Activated naive CD4-positive, alpha-beta T cell (primary cell): ENCODE results near the gene AGXT2.
"Not testable (repeated sequence)": the region's sequence is repeated elsewhere in the genome, so short reads cannot be mapped to it uniquely, and the experiment has no call there.

Experiments
- DNase-seq, 4 experiments: peaks; one replicate each; lab custom pipeline; 2025; lab: John Stamatoyannopoulos, UW

The AGXT2 gene

DNA sequence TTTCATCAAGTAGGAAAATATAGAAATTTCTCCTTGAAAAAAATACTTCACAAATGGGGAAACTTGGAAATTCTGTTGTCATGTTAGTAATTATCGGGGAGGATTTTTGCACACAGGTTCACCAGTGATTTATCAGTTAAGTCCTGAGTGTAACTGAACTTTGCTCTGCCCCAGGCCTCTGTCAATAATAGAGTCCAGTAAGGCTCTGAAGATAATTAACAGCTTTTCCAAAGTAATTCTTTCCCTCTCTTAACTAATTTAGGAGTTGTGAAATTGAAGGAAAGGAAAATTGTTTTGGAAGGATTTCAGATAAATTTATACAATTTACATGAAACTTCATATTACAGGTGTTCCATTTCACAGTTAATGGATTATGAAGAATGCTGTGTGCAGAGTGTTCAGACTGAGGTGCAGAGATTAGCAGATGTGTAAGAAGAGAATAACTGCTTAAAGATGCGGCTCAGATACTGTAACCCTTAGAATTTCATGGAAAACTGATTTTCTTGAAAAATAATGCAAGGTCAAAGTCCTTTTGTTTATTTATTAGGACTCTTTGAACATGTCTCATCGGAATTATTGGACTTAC, 2.9 kb upstream of the AGXT2 start:
- DNase-seq: no peak

DNA sequence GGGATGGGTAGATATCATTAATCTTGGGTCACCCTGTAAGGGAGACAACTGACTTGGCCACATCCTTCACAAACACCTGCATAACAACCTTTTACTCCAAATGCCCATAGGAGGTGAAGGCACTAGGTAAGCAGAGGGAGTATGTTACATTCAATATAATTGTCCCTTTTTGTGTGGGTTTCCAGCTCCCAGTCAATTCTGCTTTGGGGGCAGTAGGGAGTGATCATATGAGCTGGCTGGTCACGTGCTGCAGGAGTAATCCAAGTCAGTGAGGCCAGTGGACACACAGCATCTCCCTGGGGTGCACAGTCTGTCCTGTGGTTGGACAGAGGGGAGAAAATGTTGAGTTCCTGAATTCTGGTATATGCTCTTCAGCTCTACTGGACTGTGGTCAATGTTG, 1.2 kb upstream of the AGXT2 start:
- no peak for DNase-seq

DNA sequence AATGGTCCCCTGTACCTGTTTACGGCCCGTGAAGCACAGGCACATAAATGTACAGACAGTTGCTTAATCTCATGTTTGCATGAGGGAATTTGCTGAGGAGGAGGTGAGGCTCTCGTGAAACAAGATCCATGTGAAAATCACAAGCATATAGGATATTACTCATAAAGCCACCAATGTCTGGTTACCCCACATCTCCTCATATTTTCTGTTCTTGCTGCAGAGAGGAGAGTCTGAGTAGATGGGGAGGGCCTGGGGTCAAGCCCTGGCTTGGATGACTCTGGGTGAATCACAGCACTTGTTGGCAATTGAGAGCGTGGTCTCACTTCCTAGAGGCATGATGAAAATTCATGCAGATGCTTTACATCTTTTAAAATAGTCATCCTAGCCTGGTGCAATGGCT, 975 bp downstream of the AGXT2 start:
- no peak for DNase-seq

DNA sequence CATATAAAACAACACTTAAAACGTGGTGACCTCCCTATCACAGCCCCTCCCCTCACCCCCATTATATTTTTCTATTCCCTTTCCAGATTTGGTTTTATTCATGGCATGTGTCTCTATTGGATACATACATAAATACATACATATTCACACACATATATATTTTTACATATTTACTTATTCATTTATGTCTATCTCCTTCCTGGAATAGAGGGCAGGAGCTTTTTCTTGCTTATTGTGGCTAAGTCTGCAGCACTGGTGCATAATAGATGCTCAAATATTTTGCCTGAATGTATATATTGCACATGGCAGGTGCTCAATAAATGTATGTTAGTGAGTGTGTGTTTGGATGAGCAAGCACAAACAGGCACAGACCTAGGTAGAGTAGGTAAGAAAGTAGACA, 2.5 kb downstream of the AGXT2 start:
- DNase-seq: no peak

DNA sequence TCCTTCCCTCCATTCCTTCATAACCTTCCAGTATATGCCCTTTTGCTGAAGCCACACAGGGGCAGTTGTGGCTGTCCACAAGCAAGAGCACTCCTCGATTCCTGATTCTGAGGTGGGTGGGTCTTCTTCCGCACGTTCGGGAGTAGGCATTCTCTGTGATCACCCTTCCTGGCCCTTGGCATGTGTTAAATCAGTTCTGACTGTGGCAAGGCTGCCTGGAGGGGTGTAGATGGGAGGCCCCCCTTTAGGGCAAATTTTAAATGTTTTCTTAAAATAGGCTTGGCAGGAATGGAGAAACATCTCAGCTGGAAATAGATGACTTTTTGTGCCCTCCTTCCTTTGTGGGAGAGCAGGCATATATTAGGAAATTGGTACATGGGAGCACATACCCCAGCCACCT, 3.1 kb downstream of the AGXT2 start:
- no peak for DNase-seq

DNA sequence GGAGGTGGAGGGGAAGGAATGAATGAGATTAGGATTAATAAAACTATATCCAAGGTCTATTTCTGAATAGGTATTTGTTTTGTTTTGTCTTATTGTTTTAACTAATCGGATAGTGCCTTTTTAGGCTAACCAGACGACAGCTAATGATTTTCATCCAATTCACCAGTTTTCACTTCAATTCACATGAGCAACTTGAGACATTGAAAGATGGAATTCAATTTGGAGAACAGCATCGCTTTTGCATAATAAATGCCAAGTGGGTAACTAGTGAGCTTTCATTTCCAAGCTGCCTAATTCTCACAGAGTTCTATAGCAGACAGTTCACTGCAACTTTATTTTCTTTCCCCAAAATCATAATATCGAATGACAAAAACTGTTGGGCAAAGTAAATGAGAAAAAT, 5.0 kb downstream of the AGXT2 start:
- DNase-seq: no peak

DNA sequence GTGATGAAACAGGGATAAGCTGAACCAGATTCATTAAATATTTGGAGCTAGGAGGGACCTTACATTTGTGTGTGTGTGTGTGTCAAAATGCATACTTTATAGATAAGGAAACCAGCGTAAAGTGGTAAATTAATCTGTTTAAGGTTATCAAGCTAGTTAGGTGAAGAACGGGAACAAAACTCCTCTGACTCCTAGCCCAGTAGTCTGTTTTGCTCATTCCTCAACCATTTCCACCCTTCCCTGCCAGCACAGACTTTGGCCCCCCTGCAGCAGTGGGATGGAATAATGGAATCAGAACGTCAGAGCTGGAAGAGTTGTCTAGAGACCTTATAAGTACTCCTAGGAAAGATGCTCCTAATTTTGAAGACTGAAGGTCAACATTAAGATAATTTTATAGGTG, 6.5 kb downstream of the AGXT2 start:
- DNase-seq: no peak

DNA sequence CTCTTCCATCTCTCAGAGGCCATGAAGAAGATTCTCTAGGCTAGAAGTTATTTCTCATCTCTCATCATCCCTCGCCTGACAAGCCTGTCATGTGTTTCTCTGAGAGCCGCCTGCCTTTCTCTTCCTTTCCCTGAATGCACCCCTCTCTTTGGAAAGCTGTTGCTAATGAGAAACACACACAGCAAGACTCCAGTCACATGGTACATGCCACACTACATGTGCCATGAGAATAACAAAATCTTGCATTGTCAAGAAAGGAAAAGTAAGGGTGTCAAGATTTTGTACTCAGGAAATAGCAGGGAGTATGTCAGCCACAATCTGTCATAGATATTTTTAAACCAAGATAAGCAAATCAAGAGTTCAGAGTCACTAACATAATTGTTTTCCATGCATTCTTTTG, 8.9 kb downstream of the AGXT2 start:
- DNase-seq: no peak

DNA sequence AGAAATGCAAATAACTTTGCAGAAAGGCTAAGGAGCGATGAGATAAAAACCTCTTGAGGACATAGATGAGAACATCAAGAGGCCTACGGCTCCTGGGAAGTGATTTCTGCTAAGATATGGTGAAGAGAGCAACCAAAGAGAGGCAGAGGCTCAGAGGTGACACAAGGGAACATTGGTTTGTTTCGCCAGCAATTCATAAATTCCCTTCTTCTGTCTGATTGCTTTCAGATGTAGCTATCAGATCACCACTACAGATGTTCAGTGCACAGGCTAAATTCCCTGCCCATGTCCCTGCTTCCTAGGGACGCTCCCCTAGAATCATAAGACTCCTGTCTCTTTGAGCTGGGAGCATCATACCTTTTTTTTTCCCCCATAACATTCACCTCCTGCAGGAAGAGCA, 11.2 kb downstream of the AGXT2 start:
- no peak for DNase-seq

DNA sequence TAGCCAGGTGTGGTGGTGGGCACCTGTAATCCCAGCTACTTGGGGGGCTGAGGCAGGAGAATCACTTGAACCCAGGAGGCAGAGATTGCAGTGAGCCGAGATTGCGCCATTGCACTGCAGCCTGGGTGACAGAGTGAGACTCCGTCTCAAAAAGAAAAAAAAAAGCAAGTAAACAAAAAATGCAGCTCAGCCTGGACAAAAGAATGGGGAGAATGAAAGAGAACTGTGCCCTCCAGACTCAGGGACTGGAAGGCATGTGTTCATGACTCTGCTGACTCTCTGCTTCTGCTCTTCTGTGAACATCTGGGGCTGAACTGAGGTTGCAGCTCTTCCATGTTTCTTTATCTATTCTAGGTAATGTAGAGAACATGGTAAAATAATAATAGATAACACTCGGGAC, 11.8 kb downstream of the AGXT2 start:
- DNase-seq: not testable (repeated sequence)

DNA sequence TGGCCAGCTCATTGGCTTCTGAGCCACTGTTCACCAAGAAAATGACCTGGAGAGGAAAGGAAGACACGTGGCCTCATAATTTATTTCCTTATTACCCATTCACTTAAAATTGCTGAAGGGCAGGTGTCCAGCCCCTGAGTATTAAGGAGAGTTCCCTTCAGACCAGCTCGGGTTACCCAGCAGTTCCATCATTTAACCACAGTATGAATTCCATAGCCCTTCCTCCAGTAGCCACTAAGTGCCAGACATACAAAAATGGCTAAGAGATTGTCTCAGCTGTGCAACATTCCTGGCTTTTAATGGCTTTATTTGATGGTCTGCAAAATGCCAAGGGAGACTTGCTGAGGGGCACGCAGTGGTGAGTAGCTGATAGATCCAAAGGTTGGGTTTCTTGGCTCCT, 12.5 kb downstream of the AGXT2 start:
- DNase-seq: no peak

DNA sequence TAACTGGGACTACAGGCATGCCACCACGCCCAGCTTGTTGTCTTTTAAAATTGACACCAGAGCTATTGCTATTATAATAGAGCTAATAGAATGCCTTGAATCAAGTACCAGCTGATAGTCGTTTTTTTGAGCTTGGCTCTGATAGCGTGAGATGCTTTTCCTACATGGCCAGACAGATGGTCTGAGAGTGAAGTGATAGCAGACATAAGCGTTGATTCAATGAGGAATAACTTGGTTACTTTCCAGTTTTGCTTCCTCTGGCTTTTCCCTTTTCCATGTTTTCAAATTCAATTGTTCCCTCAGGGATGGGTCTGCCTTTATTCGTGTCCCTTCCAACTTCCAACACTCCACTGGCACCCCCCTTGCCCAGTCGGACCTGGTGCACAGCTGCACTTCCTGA, 15.4 kb downstream of the AGXT2 start:
- no peak for DNase-seq

DNA sequence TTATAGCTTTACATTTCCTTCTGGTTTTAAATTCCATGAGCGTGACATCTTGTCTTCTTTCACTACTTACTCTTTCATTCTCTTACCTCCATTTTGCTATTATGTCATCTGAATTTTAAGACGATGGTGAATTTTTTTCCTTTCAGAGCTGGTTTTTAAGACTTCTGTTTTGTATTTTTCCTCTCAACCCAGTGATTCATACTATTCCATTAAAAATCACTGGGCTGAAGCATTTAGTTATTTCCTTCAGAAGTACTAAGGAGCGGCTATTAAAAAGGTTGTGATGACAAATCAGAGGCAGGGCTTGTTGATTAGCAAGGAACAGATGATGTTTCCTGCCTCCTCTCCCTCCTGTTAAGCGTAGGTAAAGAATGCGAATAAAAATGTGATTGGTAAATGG, 16.5 kb downstream of the AGXT2 start:
- no peak for DNase-seq

DNA sequence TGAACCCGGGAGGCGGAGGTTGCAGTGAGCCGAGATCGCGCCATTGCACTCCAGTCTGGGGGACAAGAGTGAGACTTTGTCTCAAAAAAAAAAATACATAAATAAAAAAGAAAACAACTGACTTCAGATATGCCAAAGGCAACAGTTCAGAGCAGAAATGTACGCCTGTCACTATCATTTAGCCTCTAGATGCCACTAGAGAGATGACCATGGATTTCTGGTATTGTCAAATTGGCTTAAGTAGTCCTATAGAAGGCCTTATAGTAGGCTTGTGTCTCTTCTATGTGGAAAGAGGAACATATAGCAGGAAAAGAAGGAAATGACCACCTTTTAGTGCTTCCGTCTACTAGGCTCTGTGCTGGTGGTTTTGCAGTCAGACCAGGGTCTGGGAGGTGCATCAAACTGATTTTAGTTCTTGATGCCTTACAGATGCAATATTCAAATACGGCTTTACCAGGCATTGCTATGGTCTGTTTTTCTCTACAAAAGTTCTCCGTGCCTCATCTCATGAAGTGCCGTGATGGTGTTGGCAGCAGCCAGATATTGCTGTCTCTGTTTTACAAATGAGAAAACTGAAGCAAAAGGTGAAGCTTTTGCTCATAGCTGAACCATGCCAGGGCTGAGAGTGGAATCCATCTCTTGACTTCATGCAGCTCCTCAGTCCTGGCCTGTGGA, 17.2 kb downstream of the AGXT2 start:
- no peak for DNase-seq

DNA sequence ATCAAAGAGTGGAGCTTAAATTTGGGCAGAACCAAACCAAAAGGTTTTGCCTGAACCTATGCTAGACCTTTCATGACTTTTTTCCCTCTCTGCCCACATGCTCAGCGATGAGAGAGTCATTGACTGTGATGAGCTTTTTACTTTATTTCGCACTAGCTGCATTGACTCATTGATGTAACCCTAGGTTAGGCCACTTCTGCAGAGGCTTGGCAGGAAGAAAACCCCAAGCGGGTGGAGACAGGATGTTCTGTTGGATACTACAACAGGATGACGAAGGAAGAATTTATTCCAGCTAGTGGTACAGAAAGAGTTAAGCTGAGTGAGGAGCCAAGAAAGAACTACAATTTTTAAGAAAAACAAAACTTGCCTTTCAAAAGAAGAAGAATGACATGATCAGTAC, 18.4 kb downstream of the AGXT2 start:
- DNase-seq: no peak

DNA sequence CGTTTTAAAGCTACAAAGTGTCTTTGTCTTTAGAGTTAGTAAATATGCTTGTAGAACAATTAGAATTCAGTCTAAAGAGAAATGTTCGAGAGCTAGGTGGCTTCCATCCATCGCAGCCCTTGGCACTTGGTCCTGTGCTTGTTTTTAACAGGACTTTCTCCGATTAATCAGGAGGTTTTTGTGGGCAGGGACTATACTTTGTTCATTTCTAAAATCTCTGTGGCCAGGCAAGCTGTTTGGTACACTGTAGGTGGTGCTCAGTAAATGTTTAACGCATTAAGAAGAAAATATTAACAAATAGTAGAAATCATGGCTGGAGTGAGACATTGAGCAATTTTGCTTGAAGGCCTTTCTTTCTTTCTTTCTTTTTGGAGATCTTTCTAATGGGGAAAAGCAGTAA, 20.8 kb downstream of the AGXT2 start:
- DNase-seq: no peak

DNA sequence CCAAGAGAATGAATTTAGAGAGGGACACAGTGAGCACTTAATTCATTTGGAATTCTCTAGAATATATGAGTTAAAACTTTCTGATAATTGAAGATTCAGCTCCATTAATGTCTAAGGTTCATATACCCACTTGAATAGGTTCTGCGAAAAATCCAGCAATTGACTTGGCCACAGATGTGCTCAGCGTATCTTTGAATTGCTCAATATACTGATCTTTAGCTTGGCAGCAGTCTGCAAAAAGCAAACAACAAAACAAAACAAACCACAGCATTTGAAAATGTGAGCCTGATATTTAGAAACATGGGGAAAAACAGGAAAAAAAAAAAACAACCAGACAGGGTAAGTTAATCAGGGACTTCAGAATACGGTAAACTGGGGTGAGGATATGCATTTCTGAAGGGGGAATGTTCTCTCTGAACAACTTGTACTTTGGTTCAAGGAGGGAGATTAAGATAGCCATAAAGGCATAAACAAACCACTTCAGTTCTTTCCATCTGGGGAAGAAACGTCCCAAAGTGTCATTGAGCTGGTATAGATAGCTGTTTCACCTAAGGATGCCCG, 21.4 kb downstream of the AGXT2 start:
- DNase-seq: no peak

DNA sequence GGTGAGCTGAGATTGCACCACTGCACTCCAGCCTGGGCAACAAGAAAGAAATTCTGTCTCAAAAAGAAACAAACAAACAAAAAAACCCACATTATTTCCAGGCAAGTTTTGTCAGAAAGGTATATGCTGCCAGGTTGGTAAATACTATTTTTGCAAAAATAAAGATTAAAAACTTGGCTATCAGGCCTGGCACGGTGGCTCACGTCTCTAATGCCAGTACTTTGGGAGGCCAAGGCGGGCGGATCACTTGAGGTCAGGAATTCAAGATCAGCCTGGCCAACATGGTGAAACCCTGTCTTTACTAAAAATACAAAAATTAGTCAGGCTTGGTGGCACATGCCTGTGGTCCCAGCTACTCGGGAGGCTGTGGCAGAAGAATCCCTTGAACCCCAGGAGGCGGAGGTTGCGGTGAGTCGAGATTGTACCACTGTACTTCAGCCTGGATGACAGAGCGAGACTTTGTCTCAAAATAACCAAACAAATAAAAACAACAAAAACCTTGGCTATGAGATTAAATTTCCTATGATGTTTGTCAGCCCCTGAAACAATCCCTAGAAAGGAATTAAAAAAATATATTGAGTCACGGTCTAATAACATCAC, 22.7 kb downstream of the AGXT2 start:
- DNase-seq: no peak

DNA sequence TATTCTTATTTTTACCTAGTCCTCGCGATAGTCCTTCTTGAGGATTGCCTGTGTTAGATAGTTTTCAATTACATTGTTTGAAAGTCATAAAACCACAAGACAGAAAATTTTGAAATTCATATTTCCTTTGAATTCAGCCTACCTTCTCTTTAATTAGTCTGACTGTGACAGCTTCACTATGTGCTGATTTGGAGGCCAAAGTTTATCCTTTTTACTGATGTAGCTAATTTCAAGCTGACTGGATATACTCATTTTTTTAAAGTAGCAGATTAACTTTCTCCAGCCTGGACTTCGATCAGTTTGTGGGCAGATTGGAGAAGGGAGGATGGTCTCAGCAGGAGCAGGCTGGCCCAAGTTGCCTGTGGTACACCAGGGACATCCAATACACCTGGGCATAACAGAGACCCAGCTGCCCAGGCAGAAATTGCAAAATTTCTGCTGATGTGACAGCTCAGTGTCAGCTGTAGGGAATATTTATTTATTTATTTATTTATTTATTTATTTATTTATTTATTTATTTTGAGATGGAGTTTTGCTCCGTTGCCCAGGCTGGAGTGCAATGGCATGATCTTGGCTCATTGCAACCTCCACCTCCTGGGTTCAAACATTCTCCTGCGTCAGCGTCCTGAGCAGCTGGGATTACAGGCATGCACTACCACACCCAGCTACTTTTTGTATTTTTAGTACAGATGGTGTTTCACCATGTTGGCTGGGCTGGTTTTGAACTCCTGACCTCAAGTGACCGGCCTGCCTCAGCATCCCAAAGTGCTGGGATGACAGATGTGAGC, 24.2 kb downstream of the AGXT2 start:
- no peak for DNase-seq

DNA sequence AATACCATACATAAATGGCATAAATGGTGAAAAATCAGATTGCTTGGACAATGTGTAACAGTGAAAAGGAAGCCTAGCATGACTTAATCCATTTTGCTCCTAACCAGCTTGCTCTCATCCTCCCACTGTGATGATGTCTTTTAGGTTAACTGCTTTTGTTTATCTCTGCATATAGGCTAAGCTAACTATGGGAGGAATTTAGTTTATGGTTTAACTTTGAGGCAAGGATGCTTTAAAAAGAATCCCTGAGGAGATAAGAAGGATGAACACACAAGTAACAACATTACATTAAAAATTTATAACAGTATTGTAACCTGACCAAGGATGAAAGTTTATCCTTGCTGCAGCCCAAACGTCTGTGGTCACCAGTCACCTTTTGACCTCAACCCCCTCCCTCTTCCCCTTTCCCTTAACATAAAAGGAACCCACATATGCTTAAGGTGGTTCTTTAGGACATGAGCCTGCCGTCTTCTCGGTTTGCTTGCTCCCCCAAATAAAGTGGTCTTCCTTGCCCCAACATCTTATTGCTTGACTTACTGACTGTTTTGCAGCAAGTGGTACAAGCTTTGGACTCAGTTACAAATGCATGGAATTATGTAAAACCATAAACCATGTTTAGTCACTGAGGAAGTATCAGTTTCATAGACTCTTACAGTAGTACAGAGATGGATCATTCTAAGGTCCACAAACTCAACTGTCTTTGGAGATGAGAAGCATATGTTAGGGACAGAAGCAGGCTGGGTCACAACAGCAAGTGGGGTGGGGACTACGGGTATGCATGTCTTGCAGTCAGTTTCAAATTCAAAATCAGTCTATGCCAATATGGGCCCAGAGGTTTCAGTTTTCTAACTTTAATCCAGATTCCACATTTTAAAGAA, 31.3 kb downstream of the AGXT2 start:
- DNase-seq: no peak

DNA sequence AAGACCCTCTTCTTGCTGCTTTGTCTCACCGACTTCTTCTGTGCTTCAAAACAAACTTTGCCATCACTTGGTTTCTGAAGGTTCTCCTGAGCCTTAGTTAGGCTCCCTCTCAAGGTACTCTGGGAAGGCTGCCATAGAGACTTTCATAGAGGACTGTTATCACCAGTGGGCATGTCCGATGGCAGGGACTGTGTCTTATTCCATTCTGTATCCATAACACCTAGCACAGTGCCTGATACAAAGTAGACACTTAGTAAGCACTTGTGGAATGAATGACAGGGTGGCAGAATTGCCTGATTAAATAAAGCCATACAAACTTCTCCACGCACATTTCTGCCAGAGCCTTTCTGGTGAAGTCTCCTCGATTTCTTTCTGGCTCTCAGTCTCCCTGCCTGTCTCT, 32.7 kb downstream of the AGXT2 start:
- no peak for DNase-seq

DNA sequence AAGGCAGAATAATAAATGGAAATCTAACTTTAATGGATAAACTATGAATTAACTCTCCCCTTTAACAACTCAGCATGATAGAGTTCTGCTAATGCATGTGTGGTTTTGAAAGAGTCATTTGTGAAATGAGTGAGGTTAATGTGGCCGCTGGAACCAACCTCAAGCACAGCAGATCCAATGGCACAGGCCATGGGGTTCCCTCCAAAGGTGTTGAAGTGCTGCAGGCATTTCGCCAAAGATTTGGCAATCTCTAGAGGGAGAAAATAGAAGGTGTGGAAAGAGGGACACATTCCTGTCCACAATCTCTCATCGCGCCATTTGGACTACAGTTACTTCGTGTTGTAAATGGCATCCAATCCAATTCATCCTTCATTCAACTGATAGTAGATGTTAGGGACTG, 35.0 kb downstream of the AGXT2 start:
- DNase-seq: no peak
